GM18519 (cell line): Measurements from ENCODE around the gene LSM14B.
A peak's percentile ranks its signal among the peaks of the same experiment; 100 is the strongest.
"Not testable (repeated sequence)": the region's sequence is repeated elsewhere in the genome, so short reads cannot be mapped to it uniquely, and the experiment has no call there.

Experiments
- ATAC-seq: cut with Tn5 transposase; IDR thresholded peaks from one replicate; pipeline ENCODE4 v1.9.1; 2021; ENCODE audit warnings: mild to moderate bottlenecking, moderate library complexity; ENCODE audit not compliant: unreplicated experiment, low FRiP score

Gene LSM14B

GRCh38 chr20:62121776-62122653 is at the start of gene LSM14B:
Gene LSM14B, plus strand, starts transcription at chr20:62122475. Its CDS starts 192 bp downstream, at chr20:62122667.
- peak; percentile 68 for ATAC-seq

- no peak for ATAC-seq
Measured at GRCh38 chr20:62073323-62073722, 49.0 kb upstream of the LSM14B start.

- ATAC-seq = no peak
Measured at GRCh38 chr20:62079166-62079565, 43.1 kb upstream of the LSM14B start.

GRCh38 chr20:62080249-62080990 is 41.9 kb upstream of the LSM14B start:
- no peak for ATAC-seq

- no peak for ATAC-seq
Measured at GRCh38 chr20:62083312-62083711, 39.0 kb upstream of the LSM14B start.

- ATAC-seq = not testable (repeated sequence)
Measured at GRCh38 chr20:62084224-62084623, 38.1 kb upstream of the LSM14B start.

- ATAC-seq = no peak
Measured at GRCh38 chr20:62085206-62085605, 37.1 kb upstream of the LSM14B start.

- ATAC-seq = no peak
Measured at GRCh38 chr20:62087227-62087626, 35.0 kb upstream of the LSM14B start.

GRCh38 chr20:62087632-62088031 is 34.6 kb upstream of the LSM14B start:
- ATAC-seq = no peak

GRCh38 chr20:62088258-62089127 is 33.8 kb upstream of the LSM14B start:
- no peak for ATAC-seq

- ATAC-seq = no peak
Measured at GRCh38 chr20:62089393-62089792, 32.9 kb upstream of the LSM14B start.

GRCh38 chr20:62096421-62097380 is 25.6 kb upstream of the LSM14B start:
- ATAC-seq = no peak

GRCh38 chr20:62097881-62098407 is 24.3 kb upstream of the LSM14B start:
- no peak for ATAC-seq

GRCh38 chr20:62101078-62101477 is 21.2 kb upstream of the LSM14B start:
- ATAC-seq = no peak

- ATAC-seq = no peak
Measured at GRCh38 chr20:62103508-62104233, 18.6 kb upstream of the LSM14B start.

GRCh38 chr20:62104234-62104789 is 18.0 kb upstream of the LSM14B start:
- no peak for ATAC-seq

- ATAC-seq = no peak
Measured at GRCh38 chr20:62104791-62105345, 17.4 kb upstream of the LSM14B start.

- ATAC-seq = no peak
Measured at GRCh38 chr20:62105592-62105991, 16.7 kb upstream of the LSM14B start.
